HepG2 (cell line): ENCODE measurements around the gene CATSPERD. TPM values are rescaled to one million over a fixed set of nuclear protein-coding genes. Genes with fewer than 3 reads are reported as not detected.

Source experiments
- CEBPG ChIP-seq: IDR thresholded peaks from 2 replicates; pipeline ENCODE4 v1.6.1; 2016
- GLMP ChIP-seq: sonication (generic); formaldehyde crosslinking; IDR thresholded peaks from 2 replicates; pipeline ENCODE4 v1.9.0; 2021; ENCODE audit warnings: missing genetic modification reagents, mild to moderate bottlenecking, borderline replicate concordance
- HMGXB4 ChIP-seq, 2 experiments: sonication (generic) in 1 of 2; formaldehyde crosslinking in 1 of 2; IDR thresholded peaks; 2 replicates each; pipeline versions ENCODE4 v1.4.0 to v1.6.1; 2018 to 2020; ENCODE audit warnings: missing genetic modification reagents in 2 of 2, borderline replicate concordance in 1 of 2, low read depth in 1 of 2, mild to moderate bottlenecking in 1 of 2, missing biosample characterization in 1 of 2
- RFXANK ChIP-seq: IDR thresholded peaks from 2 replicates; pipeline ENCODE4 v1.6.1; 2016
- SMC3 ChIP-seq: IDR thresholded peaks from 2 replicates; pipeline ENCODE4 v1.6.1; 2011; ENCODE audit warnings: low read length, improper control_type of control experiment
- TBP ChIP-seq: sonication (generic); formaldehyde crosslinking; IDR thresholded peaks from 2 replicates; pipeline ENCODE4 v1.5.0; 2020; ENCODE audit warnings: missing genetic modification reagents
- TCF7L2 ChIP-seq: IDR thresholded peaks from 2 replicates; pipeline ENCODE4 v1.6.1; 2011; ENCODE audit warnings: mild to moderate bottlenecking, low read depth, low read length, moderate library complexity
- TRIM22 ChIP-seq: fragments of 450-650 bp; IDR thresholded peaks from 2 replicates; pipeline ENCODE4 v1.6.1; 2017
- ZKSCAN5 ChIP-seq: sonication (generic); formaldehyde crosslinking; IDR thresholded peaks from 2 replicates; pipeline ENCODE4 v1.5.1; 2020; ENCODE audit warnings: mild to moderate bottlenecking, missing genetic modification reagents
- ZNF235 ChIP-seq: sonication (generic); formaldehyde crosslinking; IDR thresholded peaks from 2 replicates; pipeline ENCODE4 v1.8.1; 2023; ENCODE audit warnings: mild to moderate bottlenecking, missing genetic modification reagents, borderline replicate concordance
- ZNF253 ChIP-seq: sonication (generic); formaldehyde crosslinking; IDR thresholded peaks from 2 replicates; pipeline ENCODE4 v1.8.0; 2022; ENCODE audit warnings: mild to moderate bottlenecking, missing genetic modification reagents, borderline replicate concordance
- ZNF282 ChIP-seq: fragments of 450-650 bp; IDR thresholded peaks from 2 replicates; pipeline ENCODE4 v1.6.1; 2018; ENCODE audit not compliant: partially characterized antibody
- ZNF383 ChIP-seq: sonication (generic); formaldehyde crosslinking; IDR thresholded peaks from 2 replicates; pipeline ENCODE4 v1.4.0; 2020; ENCODE audit warnings: missing genetic modification reagents, mild to moderate bottlenecking, borderline replicate concordance
- ZNF598 ChIP-seq: sonication (generic); formaldehyde crosslinking; IDR thresholded peaks from 2 replicates; pipeline ENCODE4 v1.5.1; 2020; ENCODE audit warnings: mild to moderate bottlenecking, missing genetic modification reagents, borderline replicate concordance
- ZNF737 ChIP-seq: sonication (generic); formaldehyde crosslinking; IDR thresholded peaks from 2 replicates; pipeline ENCODE4 v1.5.0; 2020; ENCODE audit warnings: missing genetic modification reagents, mild to moderate bottlenecking, borderline replicate concordance
- ZSCAN21 ChIP-seq: sonication (generic); formaldehyde crosslinking; IDR thresholded peaks from 2 replicates; pipeline ENCODE4 v1.8.0; 2022; ENCODE audit warnings: mild to moderate bottlenecking, missing genetic modification reagents, moderate library complexity, borderline replicate concordance
- polyA plus RNA-seq, 8 experiments: library from polyadenylated mRNA; depleted of rRNA in 3 of 8; stranded (reverse) in 7 of 8; unstranded in 1 of 8; fragments of >200 nt; fragmentation: Illumina TruSeq in 4 of 8; extraction: Trizol in 4 of 8; gene quantifications; 2 replicates each; pipeline versions ENCODE4 v1.2.1 to v1.2.3, GENCODE V29; 2011 to 2016; ENCODE audit warnings: low read depth in 4 of 8, missing spikeins in 1 of 8, mixed read lengths in 1 of 8; ENCODE audit not compliant: insufficient read depth in 1 of 8
- total RNA-seq, 5 experiments: library from RNA; depleted of rRNA; stranded (reverse); fragments of >200 nt; fragmentation: Illumina TruSeq; extraction: Trizol; gene quantifications; 2 replicates each; pipeline ENCODE4 v1.2.3, GENCODE V29; 2016; ENCODE audit warnings: low read depth in 1 of 5

The CATSPERD gene
- total and polyA plus RNA-seq, 2 of the 13 experiments (the other 11 are each of a cell fraction or from before 2014, with no cell fraction given) = 0.04 TPM; not detected in 1

- TF ChIP-seq HMGXB4 (CRISPR knock-in tag; IDR thresholded peaks at IDR 0.05; ENCODE audit: borderline replicate concordance in 1 of 2, low read depth in 1 of 2) (peak in 1 of 2 experiments; percentile 45; a peak in 1 of 4 replicates), ZNF235 (CRISPR knock-in tag) (no peak), ZKSCAN5 (CRISPR knock-in tag) (no peak), GLMP (CRISPR knock-in tag) (no peak), RFXANK (CRISPR knock-in tag) (no peak), ZNF598 (CRISPR knock-in tag) (no peak), ZSCAN21 (CRISPR knock-in tag) (0 out of 2 replicates have a peak, but pooled peaks have one; percentile 27), ZNF253 (CRISPR knock-in tag) (no peak), ZNF383 (CRISPR knock-in tag) (0 out of 2 replicates have a peak, but pooled peaks have one; percentile 36), TCF7L2 (no peak), CEBPG (CRISPR knock-in tag) (no peak), TBP (CRISPR knock-in tag) (no peak), SMC3 (no peak), TRIM22 (no peak), ZNF282 (no peak), ZNF737 (no peak)
Observed at GRCh38 chr19:5799247-5800241, 79.1 kb downstream of the CATSPERD start (continued).
